ENCODE results near the gene NTN4. TPM values are rescaled to one million over a fixed set of nuclear protein-coding genes. Genes with fewer than 3 reads are reported as not detected.

NTN4 gene
- total RNA-seq, 1 donor from 2014 or later: 21.2 TPM

DNA sequence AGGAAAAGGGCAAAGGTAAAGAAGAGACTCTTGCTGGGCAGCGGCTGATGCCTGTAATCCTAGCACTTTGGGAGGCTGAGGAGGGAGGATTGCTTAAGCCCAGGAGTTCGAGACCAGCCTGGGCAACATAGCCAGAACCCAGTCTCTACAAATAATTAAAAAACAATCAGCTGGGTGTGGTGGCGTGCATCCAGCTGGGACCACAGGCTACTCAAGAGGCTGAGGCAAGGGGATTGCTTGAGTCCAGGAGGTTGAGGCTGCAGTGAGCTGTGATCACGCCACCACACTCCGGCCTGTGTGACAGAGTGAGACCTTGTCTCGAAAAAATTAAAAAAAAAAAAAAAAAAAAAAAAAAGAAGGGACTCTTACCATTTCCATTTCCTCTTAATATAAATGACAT is 138.9 kb downstream of the NTN4 start:
- TF ChIP-seq, protein P1, sequence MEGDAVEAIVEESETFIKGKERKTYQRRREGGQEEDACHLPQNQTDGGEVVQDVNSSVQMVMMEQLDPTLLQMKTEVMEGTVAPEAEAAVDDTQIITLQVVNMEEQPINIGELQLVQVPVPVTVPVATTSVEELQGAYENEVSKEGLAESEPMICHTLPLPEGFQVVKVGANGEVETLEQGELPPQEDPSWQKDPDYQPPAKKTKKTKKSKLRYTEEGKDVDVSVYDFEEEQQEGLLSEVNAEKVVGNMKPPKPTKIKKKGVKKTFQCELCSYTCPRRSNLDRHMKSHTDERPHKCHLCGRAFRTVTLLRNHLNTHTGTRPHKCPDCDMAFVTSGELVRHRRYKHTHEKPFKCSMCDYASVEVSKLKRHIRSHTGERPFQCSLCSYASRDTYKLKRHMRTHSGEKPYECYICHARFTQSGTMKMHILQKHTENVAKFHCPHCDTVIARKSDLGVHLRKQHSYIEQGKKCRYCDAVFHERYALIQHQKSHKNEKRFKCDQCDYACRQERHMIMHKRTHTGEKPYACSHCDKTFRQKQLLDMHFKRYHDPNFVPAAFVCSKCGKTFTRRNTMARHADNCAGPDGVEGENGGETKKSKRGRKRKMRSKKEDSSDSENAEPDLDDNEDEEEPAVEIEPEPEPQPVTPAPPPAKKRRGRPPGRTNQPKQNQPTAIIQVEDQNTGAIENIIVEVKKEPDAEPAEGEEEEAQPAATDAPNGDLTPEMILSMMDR (conservative IDR thresholded peaks at IDR 0.05): no peak
- peaks cover 32% of the 10 kb centered on the region for H3K4me1 Mint-ChIP-seq (ENCODE audit: unreplicated experiment)

DNA sequence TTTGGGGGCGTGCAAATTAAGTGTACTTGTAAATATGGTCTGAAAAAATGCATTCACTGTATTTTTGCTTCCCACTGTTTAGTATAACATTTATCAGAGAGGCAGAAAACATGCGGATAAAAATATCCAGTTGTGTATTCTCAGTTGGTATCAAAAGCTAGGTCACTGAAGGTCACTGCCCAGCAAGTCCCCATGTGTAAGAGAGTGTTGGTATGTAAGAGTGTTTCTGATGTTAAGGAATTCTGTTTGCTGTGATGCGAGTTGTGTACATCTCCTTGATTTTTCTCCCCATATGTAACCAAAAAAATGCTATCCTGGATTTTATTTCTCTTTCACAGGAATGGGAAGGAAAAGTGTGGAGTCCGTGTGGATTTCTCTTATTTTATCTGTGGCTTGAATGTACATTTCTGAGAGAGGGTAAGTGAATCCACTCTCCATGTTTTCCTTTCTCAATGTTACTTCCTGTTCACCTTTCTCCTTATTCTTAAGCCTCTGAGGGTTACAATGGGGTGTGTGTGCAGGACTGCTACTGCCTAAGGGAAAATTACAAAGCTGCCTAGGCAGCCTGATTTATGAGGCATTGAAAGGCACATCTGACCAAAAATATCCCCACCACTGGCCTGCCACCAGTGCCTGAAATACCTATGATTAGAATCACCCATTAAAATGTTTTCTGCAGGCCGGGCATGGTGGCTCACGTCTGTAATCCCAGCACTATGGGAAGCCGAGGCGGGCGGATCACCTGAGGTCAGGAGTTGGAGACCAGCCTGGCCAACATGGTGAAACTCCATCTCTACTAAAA is 141.4 kb downstream of the NTN4 start:
- H3K4me3 Mint-ChIP-seq: peak overlapping the region; percentile 58
- DNase-seq (ENCODE audit: extremely low spot score, unreplicated experiment): no peak
- H3K27ac Mint-ChIP-seq: peak overlapping the region; percentile 86

More for the DNA sequence above, 138.9 kb downstream of the NTN4 start:
- no peak for DNase-seq (ENCODE audit: extremely low spot score, unreplicated experiment)
- H3K27ac Mint-ChIP-seq: peak overlapping the region; percentile 27
- no peak overlapping the region for H3K4me3 Mint-ChIP-seq
- H3K36me3 Mint-ChIP-seq: no peaks in the 10 kb centered on the region
- peaks cover 4% of the 10 kb centered on the region for H3K9me3 Mint-ChIP-seq
- peaks cover 3% of the 10 kb centered on the region for H3K27me3 Mint-ChIP-seq

DNA sequence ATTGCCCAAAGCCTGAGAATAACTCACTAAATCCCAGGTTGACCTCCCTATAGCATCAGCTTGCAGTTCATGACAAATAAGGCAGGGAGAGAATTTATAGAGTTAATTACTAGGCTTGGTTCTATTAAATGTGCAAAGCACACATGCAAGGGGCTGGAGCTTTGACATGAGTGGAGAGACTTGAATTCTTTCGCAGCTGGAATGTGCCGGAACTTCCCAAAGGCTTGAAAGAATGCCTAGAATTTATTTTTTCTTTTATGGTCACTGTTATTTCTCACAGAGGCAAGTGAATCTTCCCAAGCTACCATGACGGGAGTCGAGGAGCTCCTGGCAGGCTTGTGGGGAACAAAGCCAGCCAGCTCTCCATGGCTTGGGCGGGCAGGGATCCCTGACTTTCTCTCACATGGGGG is 143.8 kb downstream of the NTN4 start:
- peaks cover 24% of the 10 kb centered on the region for H3K4me1 Mint-ChIP-seq (ENCODE audit: unreplicated experiment)
- TF ChIP-seq, protein P1 (conservative IDR thresholded peaks at IDR 0.05): no peak
- no peak for DNase-seq (ENCODE audit: extremely low spot score, unreplicated experiment)
- H3K27ac Mint-ChIP-seq: peak overlapping the region; percentile 81
- H3K27me3 Mint-ChIP-seq: no peaks in the 10 kb centered on the region
- no peaks in the 10 kb centered on the region for H3K9me3 Mint-ChIP-seq
- H3K36me3 Mint-ChIP-seq: no peaks in the 10 kb centered on the region
- H3K4me3 Mint-ChIP-seq: peak overlapping the region; percentile 39

More for the DNA sequence above, 141.4 kb downstream of the NTN4 start:
- Mint-ChIP-seq H3K4me1 (ENCODE audit: unreplicated experiment) (peaks cover 33% of the 10 kb centered on the region), H3K27me3 (peaks cover under 1% of the 10 kb centered on the region), H3K9me3 (peaks cover 1% of the 10 kb centered on the region), H3K36me3 (no peaks in the 10 kb centered on the region)
- TF ChIP-seq, protein P1 (conservative IDR thresholded peaks at IDR 0.05): no peak

DNA sequence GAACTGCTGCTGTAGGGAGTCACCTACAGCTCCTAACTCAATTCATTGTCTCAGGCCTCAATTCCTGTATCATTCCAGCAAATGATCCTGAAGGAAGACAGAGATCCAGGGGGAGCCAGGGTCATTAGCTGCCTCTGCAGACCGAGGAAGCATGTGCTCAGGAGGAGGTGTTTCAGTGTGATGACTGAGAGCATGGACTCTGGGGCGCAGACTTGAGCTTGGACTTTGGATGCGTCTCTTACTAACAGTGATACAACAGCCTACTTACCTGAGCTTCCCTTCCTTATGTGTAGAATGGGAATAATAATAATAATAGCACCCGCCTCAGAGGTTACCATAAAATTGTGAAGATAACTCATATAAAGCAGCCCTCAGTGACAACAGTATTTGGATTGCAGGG is 147.3 kb downstream of the NTN4 start:
- H3K9me3 Mint-ChIP-seq: no peaks in the 10 kb centered on the region
- TF ChIP-seq, protein P1 (conservative IDR thresholded peaks at IDR 0.05): no peak
- H3K4me1 Mint-ChIP-seq (ENCODE audit: unreplicated experiment): peaks cover 11% of the 10 kb centered on the region
- no peak overlapping the region for H3K4me3 Mint-ChIP-seq
- DNase-seq (ENCODE audit: extremely low spot score, unreplicated experiment): no peak
- H3K36me3 Mint-ChIP-seq: no peaks in the 10 kb centered on the region
- no peak overlapping the region for H3K27ac Mint-ChIP-seq
- H3K27me3 Mint-ChIP-seq: no peaks in the 10 kb centered on the region

DNA sequence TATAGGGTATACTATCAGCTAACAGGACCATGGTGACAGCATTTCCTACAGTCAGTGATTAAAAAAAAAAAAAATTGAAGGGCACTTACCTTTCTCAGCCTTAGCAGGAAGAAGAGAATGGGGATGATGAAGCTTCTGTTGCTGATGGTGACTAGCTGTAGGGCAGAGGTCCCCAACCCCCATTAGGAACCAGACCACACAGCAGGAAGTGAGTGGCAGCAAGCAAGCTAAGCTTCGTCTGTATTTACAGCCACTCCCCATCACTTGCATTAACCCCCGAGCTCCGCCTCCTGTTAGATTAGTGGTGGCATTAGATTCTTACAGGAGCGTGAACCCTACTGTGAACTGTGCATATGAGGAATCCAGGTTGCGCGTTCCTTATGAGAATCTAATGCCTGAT is 148.0 kb downstream of the NTN4 start:
- TF ChIP-seq, protein P1 (conservative IDR thresholded peaks at IDR 0.05): no peak
- Mint-ChIP-seq H3K4me1 (ENCODE audit: unreplicated experiment) (peaks cover 11% of the 10 kb centered on the region), H3K36me3 (no peaks in the 10 kb centered on the region), H3K27me3 (no peaks in the 10 kb centered on the region), H3K4me3 (no peak overlapping the region), H3K9me3 (no peaks in the 10 kb centered on the region), H3K27ac (no peak overlapping the region)
- DNase-seq (ENCODE audit: extremely low spot score, unreplicated experiment): no peak
